OCI-LY3 (cell line): ENCODE results near the gene CRYBA2.

Source experiments
- CTCF ChIP-seq: fragments of 200-600, 300-600 bp; sonication (generic); IDR thresholded peaks from 2 replicates; pipeline ENCODE4 v1.5.1; 2014; ENCODE audit warnings: antibody characterized with exemption, low read length, low read depth
- EZH2phosphoT487 ChIP-seq: fragments of 200-600 bp; shearing (Covaris generic); IDR thresholded peaks from 2 replicates; pipeline ENCODE4 v1.6.1; 2018; ENCODE audit warnings: antibody characterized with exemption, mixed run types, low read depth

GRCh38 chr2:219030177-219030940, 37.1 kb upstream of the CRYBA2 start:
- TF ChIP-seq CTCF: no peak
- no peak for TF ChIP-seq EZH2phosphoT487
